Osteoblast (primary cell): ENCODE measurements around the gene PARM1. TPM values are rescaled to one million over a fixed set of nuclear protein-coding genes. Genes with fewer than 3 reads are reported as not detected.

Source experiments
- DNase-seq: peaks from one replicate; pipeline ENCODE4 v3.0.0; 2011; ENCODE audit warnings: low spot score, mixed read lengths; ENCODE audit not compliant: insufficient read length; ENCODE audit errors: missing footprints
- H2AFZ ChIP-seq: 2 replicates; pipeline ENCODE4 v1.6.0; 2011; ENCODE audit warnings: mild to moderate bottlenecking, low read length
- H3K27ac ChIP-seq: 2 replicates; pipeline ENCODE4 v1.5.1; 2011; ENCODE audit warnings: mild to moderate bottlenecking, low read depth, low read length, moderate library complexity
- H3K27me3 ChIP-seq: 2 replicates; pipeline ENCODE4 v1.6.0; 2012; ENCODE audit warnings: mild to moderate bottlenecking, control low read depth, inconsistent platforms, low read length, moderate library complexity; ENCODE audit not compliant: insufficient read depth
- H3K36me3 ChIP-seq: 2 replicates; pipeline ENCODE4 v1.5.1; 2011; ENCODE audit warnings: mild to moderate bottlenecking, low read length, control low read depth, moderate library complexity; ENCODE audit not compliant: insufficient read depth
- H3K4me1 ChIP-seq: 2 replicates; pipeline ENCODE4 v1.5.1; 2011; ENCODE audit warnings: mild to moderate bottlenecking, low read length, control low read depth, moderate library complexity; ENCODE audit not compliant: insufficient read depth
- H3K4me2 ChIP-seq: 2 replicates; pipeline ENCODE4 v1.6.0; 2011; ENCODE audit warnings: mild to moderate bottlenecking, low read length; ENCODE audit not compliant: insufficient read depth
- H3K4me3 ChIP-seq: fragments of 200-600 bp; sonication (generic); 3 replicates; pipeline ENCODE4 v1.5.1; 2012; ENCODE audit warnings: mild to moderate bottlenecking, low read length, inconsistent platforms; ENCODE audit not compliant: insufficient read depth
- H3K79me2 ChIP-seq: 2 replicates; pipeline ENCODE4 v1.6.0; 2012; ENCODE audit warnings: mild to moderate bottlenecking, low read length, control low read depth, inconsistent platforms; ENCODE audit not compliant: insufficient read depth
- H3K9me3 ChIP-seq: 2 replicates; pipeline ENCODE4 v1.5.1; 2011; ENCODE audit warnings: low read depth, low read length, control low read depth
- H4K20me1 ChIP-seq: 2 replicates; pipeline ENCODE4 v1.6.0; 2012; ENCODE audit warnings: mild to moderate bottlenecking, low read length, control low read depth; ENCODE audit not compliant: insufficient read depth
- CTCF ChIP-seq: IDR thresholded peaks from 2 replicates; pipeline ENCODE4 v1.5.1; 2011; ENCODE audit warnings: mild to moderate bottlenecking, low read depth, low read length, moderate library complexity; ENCODE audit errors: extremely low read depth
- total RNA-seq: library from RNA; depleted of rRNA; stranded (reverse); fragments of >200 nt; gene quantifications from 2 replicates; pipeline ENCODE4 v1.2.3, GENCODE V29; 2012

Gene PARM1
- total RNA-seq, 1 donor, result not detected

- Histone ChIP-seq H3K9me3 (no peaks in the 10 kb centered on the region), H3K79me2 (no peaks in the 10 kb centered on the region), H2AFZ (no peak overlapping the region), H3K4me2 (no peak overlapping the region), H3K27ac (no peak overlapping the region), H4K20me1 (no peaks in the 10 kb centered on the region), H3K36me3 (no peaks in the 10 kb centered on the region), H3K4me1 (no peaks in the 10 kb centered on the region), H3K27me3 (no peaks in the 10 kb centered on the region), H3K4me3 (no peak overlapping the region)
- no peak for DNase-seq
- TF ChIP-seq CTCF, result no peak
These were observed 136.7 kb downstream of the PARM1 start for GRCh38 chr4:75069493-75070074.

- H3K4me1 ChIP-seq, result no peaks in the 10 kb centered on the region
- H3K27ac ChIP-seq, result no peak overlapping the region
- no peak for DNase-seq
- no peaks in the 10 kb centered on the region for H4K20me1 ChIP-seq
- TF ChIP-seq CTCF, result no peak
- no peaks in the 10 kb centered on the region for H3K36me3 ChIP-seq
- H3K4me3 ChIP-seq, result no peak overlapping the region
- H3K9me3 ChIP-seq, result no peaks in the 10 kb centered on the region
- H3K79me2 ChIP-seq, result no peaks in the 10 kb centered on the region
- H3K4me2 ChIP-seq, result no peak overlapping the region
- no peak overlapping the region for H2AFZ ChIP-seq
- no peaks in the 10 kb centered on the region for H3K27me3 ChIP-seq
These were observed 138.4 kb downstream of the PARM1 start for GRCh38 chr4:75071317-75071716.

GRCh38 chr4:75080888-75081287, 148.0 kb downstream of the PARM1 start:
- H3K27me3 ChIP-seq, result no peaks in the 10 kb centered on the region
- no peaks in the 10 kb centered on the region for H3K9me3 ChIP-seq
- no peak overlapping the region for H3K4me2 ChIP-seq
- no peak for DNase-seq
- H3K27ac ChIP-seq, result no peak overlapping the region
- no peaks in the 10 kb centered on the region for H3K36me3 ChIP-seq
- H3K4me1 ChIP-seq, result no peaks in the 10 kb centered on the region
- no peak overlapping the region for H2AFZ ChIP-seq
- H4K20me1 ChIP-seq, result no peaks in the 10 kb centered on the region
- no peak overlapping the region for H3K4me3 ChIP-seq
- H3K79me2 ChIP-seq, result no peaks in the 10 kb centered on the region
- TF ChIP-seq CTCF, result no peak

GRCh38 chr4:75081561-75081960, 148.6 kb downstream of the PARM1 start:
- no peak overlapping the region for H3K4me3 ChIP-seq
- no peak for TF ChIP-seq CTCF
- H3K27ac ChIP-seq, result no peak overlapping the region
- DNase-seq, result no peak
- no peak overlapping the region for H2AFZ ChIP-seq
- no peaks in the 10 kb centered on the region for H3K4me1 ChIP-seq
- no peaks in the 10 kb centered on the region for H3K36me3 ChIP-seq
- H3K4me2 ChIP-seq, result no peak overlapping the region
- no peaks in the 10 kb centered on the region for H4K20me1 ChIP-seq
- no peaks in the 10 kb centered on the region for H3K9me3 ChIP-seq
- no peaks in the 10 kb centered on the region for H3K27me3 ChIP-seq
- no peaks in the 10 kb centered on the region for H3K79me2 ChIP-seq
